IPS-20b (cell line): ENCODE results near the gene KRTAP5-4.

Source experiments
- H3K27ac ChIP-seq: one replicate; pipeline ENCODE4 v1.5.1; 2013; ENCODE audit warnings: low read length
- H3K27me3 ChIP-seq: 2 replicates; pipeline ENCODE4 v1.6.1; 2013; ENCODE audit warnings: mild to moderate bottlenecking, low read length, inconsistent platforms; ENCODE audit not compliant: insufficient read depth
- H3K36me3 ChIP-seq: 2 replicates; pipeline ENCODE4 v1.6.1; 2013; ENCODE audit warnings: low read depth, mild to moderate bottlenecking, inconsistent platforms, low read length, moderate library complexity; ENCODE audit not compliant: insufficient read depth
- H3K4me1 ChIP-seq: 2 replicates; pipeline ENCODE4 v1.6.1; 2013; ENCODE audit warnings: mild to moderate bottlenecking, control low read depth, inconsistent platforms, low read length, moderate library complexity; ENCODE audit not compliant: insufficient read depth
- H3K4me3 ChIP-seq: 2 replicates; pipeline ENCODE4 v1.5.1; 2013; ENCODE audit warnings: mild to moderate bottlenecking, low read length, inconsistent platforms
- H3K9ac ChIP-seq: 2 replicates; pipeline ENCODE4 v1.6.1; 2013; ENCODE audit warnings: low read depth, mild to moderate bottlenecking, inconsistent platforms, low read length, moderate library complexity
- H3K9me3 ChIP-seq: 2 replicates; pipeline ENCODE4 v1.6.1; 2013; ENCODE audit warnings: mild to moderate bottlenecking, low read depth, low read length, inconsistent platforms; ENCODE audit not compliant: insufficient read depth

The KRTAP5-4 gene

GRCh38 chr11:1641096-1641495 is 19.2 kb upstream of the KRTAP5-4 start:
- Histone ChIP-seq H3K4me1 (no peaks in the 10 kb centered on the region), H3K27ac (no peak overlapping the region), H3K4me3 (no peak overlapping the region), H3K9ac (no peak overlapping the region), H3K27me3 (no peaks in the 10 kb centered on the region; the same call in 1 of the 2 replicates), H3K36me3 (no peaks in the 10 kb centered on the region), H3K9me3 (no peaks in the 10 kb centered on the region)

- no peaks in the 10 kb centered on the region for H3K4me1 ChIP-seq
- no peaks in the 10 kb centered on the region for H3K27me3 ChIP-seq
- no peak overlapping the region for H3K9ac ChIP-seq
- no peaks in the 10 kb centered on the region for H3K36me3 ChIP-seq
- no peak overlapping the region for H3K4me3 ChIP-seq
- no peaks in the 10 kb centered on the region for H3K9me3 ChIP-seq
- H3K27ac ChIP-seq, result no peak overlapping the region
Observed at GRCh38 chr11:1640076-1640946, 18.4 kb upstream of the KRTAP5-4 start.

GRCh38 chr11:1639666-1640065 is 17.7 kb upstream of the KRTAP5-4 start:
- H3K4me3 ChIP-seq, result no peak overlapping the region
- no peak overlapping the region for H3K27ac ChIP-seq
- H3K27me3 ChIP-seq, result no peaks in the 10 kb centered on the region

GRCh38 chr11:1639102-1639620 is 17.2 kb upstream of the KRTAP5-4 start:
- Histone ChIP-seq H3K4me1 (no peaks in the 10 kb centered on the region), H3K27me3 (no peaks in the 10 kb centered on the region), H3K9ac (no peak overlapping the region), H3K36me3 (no peaks in the 10 kb centered on the region), H3K27ac (no peak overlapping the region), H3K9me3 (no peaks in the 10 kb centered on the region), H3K4me3 (no peak overlapping the region)

More at GRCh38 chr11:1639666-1640065, 17.7 kb upstream of the KRTAP5-4 start:
- Histone ChIP-seq H3K4me1 (no peaks in the 10 kb centered on the region), H3K9ac (no peak overlapping the region), H3K9me3 (no peaks in the 10 kb centered on the region), H3K36me3 (no peaks in the 10 kb centered on the region)

GRCh38 chr11:1638344-1638743 is 16.4 kb upstream of the KRTAP5-4 start:
- H3K4me3 ChIP-seq, result no peak overlapping the region
- H3K36me3 ChIP-seq, result no peaks in the 10 kb centered on the region
- no peaks in the 10 kb centered on the region for H3K4me1 ChIP-seq
- no peaks in the 10 kb centered on the region for H3K27me3 ChIP-seq
- H3K9ac ChIP-seq, result no peak overlapping the region
- H3K9me3 ChIP-seq, result no peaks in the 10 kb centered on the region
- no peak overlapping the region for H3K27ac ChIP-seq

GRCh38 chr11:1637628-1638027 is 15.7 kb upstream of the KRTAP5-4 start:
- H3K27me3 ChIP-seq, result no peaks in the 10 kb centered on the region
- no peak overlapping the region for H3K4me3 ChIP-seq
- H3K27ac ChIP-seq, result no peak overlapping the region
- no peak overlapping the region for H3K9ac ChIP-seq
- H3K36me3 ChIP-seq, result no peaks in the 10 kb centered on the region
- no peaks in the 10 kb centered on the region for H3K4me1 ChIP-seq
- H3K9me3 ChIP-seq, result no peaks in the 10 kb centered on the region

GRCh38 chr11:1636291-1636950 is 14.5 kb upstream of the KRTAP5-4 start:
- Histone ChIP-seq H3K36me3 (no peaks in the 10 kb centered on the region), H3K9me3 (no peaks in the 10 kb centered on the region), H3K4me1 (no peaks in the 10 kb centered on the region), H3K9ac (no peak overlapping the region), H3K27ac (no peak overlapping the region), H3K4me3 (no peak overlapping the region), H3K27me3 (peaks cover 8% of the 10 kb centered on the region)

- no peaks in the 10 kb centered on the region for H3K4me1 ChIP-seq
Observed at GRCh38 chr11:1633864-1634263, 11.9 kb upstream of the KRTAP5-4 start.

GRCh38 chr11:1632053-1632714 is 10.2 kb upstream of the KRTAP5-4 start:
- Histone ChIP-seq H3K27me3 (peaks cover 36% of the 10 kb centered on the region), H3K9me3 (no peaks in the 10 kb centered on the region), H3K4me3 (no peak overlapping the region), H3K9ac (no peak overlapping the region), H3K4me1 (no peaks in the 10 kb centered on the region), H3K36me3 (no peaks in the 10 kb centered on the region), H3K27ac (no peak overlapping the region)

More at GRCh38 chr11:1633864-1634263, 11.9 kb upstream of the KRTAP5-4 start:
- Histone ChIP-seq H3K9me3 (no peaks in the 10 kb centered on the region), H3K27me3 (peaks cover 22% of the 10 kb centered on the region), H3K9ac (no peak overlapping the region), H3K4me3 (no peak overlapping the region), H3K36me3 (no peaks in the 10 kb centered on the region), H3K27ac (no peak overlapping the region)

- Histone ChIP-seq H3K4me3 (no peak overlapping the region), H3K27me3 (peaks cover 37% of the 10 kb centered on the region), H3K4me1 (no peaks in the 10 kb centered on the region), H3K27ac (no peak overlapping the region), H3K9ac (no peak overlapping the region), H3K36me3 (no peaks in the 10 kb centered on the region), H3K9me3 (no peaks in the 10 kb centered on the region)
Observed at GRCh38 chr11:1631066-1631568, 9.2 kb upstream of the KRTAP5-4 start.

- H3K4me3 ChIP-seq, result no peak overlapping the region
- H3K27me3 ChIP-seq, result peaks cover 37% of the 10 kb centered on the region
- no peaks in the 10 kb centered on the region for H3K36me3 ChIP-seq
- no peak overlapping the region for H3K9ac ChIP-seq
- H3K9me3 ChIP-seq, result no peaks in the 10 kb centered on the region
- no peak overlapping the region for H3K27ac ChIP-seq
- H3K4me1 ChIP-seq, result no peaks in the 10 kb centered on the region
Observed at GRCh38 chr11:1630271-1630670, 8.3 kb upstream of the KRTAP5-4 start.
